ENCODE measurements around the gene CLIC1. TPM values are rescaled to one million over a fixed set of nuclear protein-coding genes. Genes with fewer than 3 reads are reported as not detected.

CLIC1 gene
- total and polyA plus RNA-seq, 10 of the 15 experiments (the other 5 are each of a cell fraction or from before 2014, with no cell fraction given): 446 to 1,266 (median 636) TPM

DNA sequence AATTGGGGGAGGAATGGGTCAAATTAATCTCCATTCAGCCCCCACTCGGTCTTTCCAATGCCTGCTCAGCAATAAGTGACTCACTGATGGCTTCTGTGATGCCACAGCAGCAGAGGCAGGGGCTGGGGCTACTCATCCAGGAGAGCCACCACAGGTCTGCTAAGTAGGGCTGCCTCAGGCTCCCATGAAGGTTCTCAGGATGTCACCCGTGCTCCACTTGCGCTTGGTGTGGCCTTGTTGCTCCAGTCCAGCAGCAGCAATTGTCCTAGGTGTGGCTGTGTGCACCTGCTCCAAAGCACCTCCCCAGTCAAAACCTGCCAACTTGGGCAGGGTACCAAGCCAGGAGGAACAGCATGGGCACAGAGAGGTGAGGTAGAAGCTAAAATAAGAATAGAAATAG, 14.2 kb downstream of the CLIC1 start:
- BruUV-seq (replicated peaks): no TSS peak
- Histone ChIP-seq H3K27me3 (replicated peaks in 1 of 2; ENCODE audit: control insufficient read depth in 2 of 2, insufficient read depth in 2 of 2, low read length in 1 of 2) (no peaks in the 10 kb centered on the region; a peak in 1 of 4 replicates), H3K4me2 (ENCODE audit: control insufficient read depth, insufficient read depth) (no peak overlapping the region), H3K4me3 (no peak overlapping the region), H3K9me3 (replicated peaks; ENCODE audit: control insufficient read depth, insufficient read depth, low read length) (no peaks in the 10 kb centered on the region), H3K4me1 (ENCODE audit: control insufficient read depth, insufficient read depth, low read length) (peaks cover 2% of the 10 kb centered on the region), H3K9ac (ENCODE audit: control insufficient read depth, insufficient read depth, low read length) (no peak overlapping the region), H2AFZ (ENCODE audit: control insufficient read depth, low read depth, low read length) (no peak overlapping the region), H3K79me2 (ENCODE audit: control insufficient read depth, insufficient read depth, low read length) (no peaks in the 10 kb centered on the region), H4K20me1 (ENCODE audit: control insufficient read depth, insufficient read depth) (no peaks in the 10 kb centered on the region), H3K27ac (ENCODE audit: control insufficient read depth, insufficient read depth) (no peak overlapping the region), H3K36me3 (ENCODE audit: control insufficient read depth in 2 of 2, insufficient read depth in 2 of 2, low read length in 1 of 2) (no peaks in the 10 kb centered on the region; a peak in 1 of 4 replicates)
- ChIA-PET RAD21 (ENCODE audit: unreplicated experiment) (interaction anchor here (1.5 kb wide), 1 partner anchor 48 kb away, joined by 3 read pairs; no protein-coding TSS in a partner anchor), CTCF (interaction anchor here (2.8 kb wide), 1 partner anchor 48 kb away, joined by 12 read pairs; no protein-coding TSS in a partner anchor), SMC1A (ENCODE audit: uncharacterized antibody, unreplicated experiment) (interaction anchor here (1.3 kb wide), 1 partner anchor 48 kb away, joined by 5 read pairs; no protein-coding TSS in a partner anchor), POLR2A (no interaction called here)
- intact Hi-C loops (cut with micrococcal nuclease; ENCODE audit: unreplicated experiment): no loop called here
- TF ChIP-seq IKZF1 (conservative IDR thresholded peaks at IDR 0.05) (no peak), NFXL1 (IDR thresholded peaks at IDR 0.05; ENCODE audit: borderline replicate concordance) (no peak), BMI1 (IDR thresholded peaks at IDR 0.05; ENCODE audit: borderline replicate concordance) (no peak), EED (IDR thresholded peaks at IDR 0.05; ENCODE audit: low read depth) (no peak), HCFC1 (IDR thresholded peaks at IDR 0.05; ENCODE audit: low read length) (no peak), HDAC2 (IDR thresholded peaks at IDR 0.05) (no peak)
- WGBS (ENCODE audit: insufficient coverage, insufficient replicate concordance, low lambda C conversion rate, missing lambda C conversion rate): 86% methylated on average over 3 of the region's 3 CpGs
- ATAC-seq: no peak
- FAIRE-seq: no peak
- DNase-seq (ENCODE audit: low read depth, low spot score): no peak
- in situ Hi-C loops (cut with MboI): no loop called here

GRCh38 chr6:31721351-31722020, 14.8 kb downstream of the CLIC1 start, which contains the start of gene LY6G6C:
Gene LY6G6C, minus strand, starts transcription at chr6:31721746. Its CDS starts 67 bp downstream, at chr6:31721679.
- DNase-seq (ENCODE audit: low read depth, low spot score) (no peak), ATAC-seq (no peak), FAIRE-seq (no peak)
- Histone ChIP-seq H3K9me3 (replicated peaks; ENCODE audit: control insufficient read depth, insufficient read depth, low read length) (no peaks in the 10 kb centered on the region), H3K4me2 (ENCODE audit: control insufficient read depth, insufficient read depth) (no peak within 1 kb of the TSS), H3K36me3 (ENCODE audit: control insufficient read depth in 2 of 2, insufficient read depth in 2 of 2, low read length in 1 of 2) (no peaks in the 10 kb centered on the region), H3K4me1 (ENCODE audit: control insufficient read depth, insufficient read depth, low read length) (no peaks in the 10 kb centered on the region), H3K27me3 (replicated peaks in 1 of 2; ENCODE audit: control insufficient read depth in 2 of 2, insufficient read depth in 2 of 2, low read length in 1 of 2) (no peaks in the 10 kb centered on the region; a peak in 1 of 4 replicates), H4K20me1 (ENCODE audit: control insufficient read depth, insufficient read depth) (no peaks in the 10 kb centered on the region), H2AFZ (ENCODE audit: control insufficient read depth, low read depth, low read length) (no peak within 1 kb of the TSS), H3K4me3 (no peak within 1 kb of the TSS), H3K9ac (ENCODE audit: control insufficient read depth, insufficient read depth, low read length) (no peak within 1 kb of the TSS), H3K27ac (ENCODE audit: control insufficient read depth, insufficient read depth) (no peak within 1 kb of the TSS), H3K79me2 (ENCODE audit: control insufficient read depth, insufficient read depth, low read length) (no peaks in the 10 kb centered on the region)
- POLR2A ChIA-PET: interaction anchor here (1.3 kb wide), 1 partner anchor 9 kb away, joined by 3 read pairs; no protein-coding TSS in a partner anchor
- in situ Hi-C loops (cut with MboI): no loop called here
- RAD21 ChIA-PET (ENCODE audit: unreplicated experiment): interaction anchor here (1.2 kb wide), 1 partner anchor 36 kb away, joined by 3 read pairs; no protein-coding TSS in a partner anchor
- WGBS (ENCODE audit: insufficient coverage, insufficient replicate concordance, low lambda C conversion rate, missing lambda C conversion rate): 25% methylated on average over 4 of the region's 4 CpGs
- SMC1A ChIA-PET (ENCODE audit: uncharacterized antibody, unreplicated experiment): no interaction called here
- intact Hi-C loops (cut with micrococcal nuclease; ENCODE audit: unreplicated experiment): no loop called here
- CTCF ChIA-PET: interaction anchor here (1.7 kb wide), 1 partner anchor 40 kb away, joined by 6 read pairs; no protein-coding TSS in a partner anchor
- BruUV-seq (replicated peaks): no TSS peak
- TF ChIP-seq BCL3 (IDR thresholded peaks at IDR 0.05; ENCODE audit: borderline replicate concordance, insufficient read depth, low read depth, low read length, poor library complexity, severe bottlenecking) (no peak), TCF3 (IDR thresholded peaks at IDR 0.05; ENCODE audit: borderline replicate concordance, insufficient read depth, low read depth, low read length) (no peak), EP300 (IDR thresholded peaks at IDR 0.05; ENCODE audit: borderline replicate concordance in 1 of 2, control insufficient read depth in 1 of 2, low read depth in 2 of 2, low read length in 2 of 2) (no peak), PKNOX1 (IDR thresholded peaks at IDR 0.05) (no peak), POLR2A (IDR thresholded peaks at IDR 0.05; ENCODE audit: low read depth, low read length) (no peak), ATF2 (IDR thresholded peaks at IDR 0.05; ENCODE audit: low read length) (no peak), IKZF1 (conservative IDR thresholded peaks at IDR 0.05) (no peak), CBFB (IDR thresholded peaks at IDR 0.05; ENCODE audit: low read depth) (no peak), SMARCA5 (IDR thresholded peaks at IDR 0.05) (no peak)

Data from GM12878 (cell line).